Fibroblast of mammary gland (primary cell): ENCODE results near the gene RALGPS1.

ENCODE experiments used
- DNase-seq: peaks from one replicate; pipeline ENCODE4 v3.0.0-alpha.2; 2010; ENCODE audit warnings: low read depth
- H3K4me3 ChIP-seq: 2 replicates; pipeline ENCODE4 v1.5.1; 2011; ENCODE audit warnings: low read depth, mild to moderate bottlenecking, low read length, moderate library complexity; ENCODE audit not compliant: control insufficient read depth
- CTCF ChIP-seq: conservative IDR thresholded peaks from 2 replicates; pipeline ENCODE4 v1.5.1; 2011; ENCODE audit warnings: low read depth, low read length, inconsistent platforms; ENCODE audit not compliant: control insufficient read depth, insufficient read depth

Gene RALGPS1

GRCh38 chr9:127232833-127233549 is 318.4 kb downstream of the RALGPS1 start:
- DNase-seq = no peak
- no peak for TF ChIP-seq CTCF
- no peak overlapping the region for H3K4me3 ChIP-seq

GRCh38 chr9:127233550-127233949 is 319.0 kb downstream of the RALGPS1 start:
- no peak overlapping the region for H3K4me3 ChIP-seq
- DNase-seq = peak; percentile 35
- no peak for TF ChIP-seq CTCF

- no peak for TF ChIP-seq CTCF
- DNase-seq = no peak
These were observed 319.4 kb downstream of the RALGPS1 start for GRCh38 chr9:127233989-127234388.

GRCh38 chr9:127237801-127238200 is 323.2 kb downstream of the RALGPS1 start:
- no peak for DNase-seq
- no peak for TF ChIP-seq CTCF
- no peak overlapping the region for H3K4me3 ChIP-seq

More at GRCh38 chr9:127233989-127234388, 319.4 kb downstream of the RALGPS1 start:
- no peak overlapping the region for H3K4me3 ChIP-seq

- TF ChIP-seq CTCF = no peak
- no peak for DNase-seq
- H3K4me3 ChIP-seq = no peak overlapping the region
These were observed 326.8 kb downstream of the RALGPS1 start for GRCh38 chr9:127241354-127241753.

GRCh38 chr9:127244609-127245601 is 330.3 kb downstream of the RALGPS1 start:
- TF ChIP-seq CTCF = no peak
- peak; percentile 89 for DNase-seq
- H3K4me3 ChIP-seq = peak overlapping the region; percentile 78
